IPS DF 19.7 (cell line): Measurements from ENCODE around the gene CKMT2.
"Not testable (repeated sequence)": the region's sequence is repeated elsewhere in the genome, so short reads cannot be mapped to it uniquely, and the experiment has no call there.

Experiments
- DNase-seq: peaks from one replicate; pipeline ENCODE4 v3.0.0-alpha.2; 2013; ENCODE audit warnings: low read depth, low spot score

CKMT2 gene

DNA sequence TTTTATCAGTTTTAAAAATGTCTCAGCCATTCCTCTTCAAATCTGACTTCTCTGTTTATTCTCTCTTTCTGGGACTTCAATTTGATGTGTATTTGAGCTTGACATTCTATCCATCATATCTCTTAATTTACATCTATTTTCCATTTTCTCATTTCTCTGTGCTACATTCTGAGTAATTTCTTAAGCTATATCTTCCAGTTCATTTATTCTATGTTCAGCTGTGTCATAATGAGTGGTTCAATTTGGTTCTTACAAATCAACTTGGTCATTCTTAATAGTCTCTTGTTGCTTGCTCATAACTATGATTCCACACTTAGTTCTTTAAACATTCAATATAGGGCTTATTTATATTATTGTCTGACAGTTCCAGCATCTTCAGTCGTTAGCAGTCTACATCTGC, 16.9 kb downstream of the CKMT2 start:
- no peak for DNase-seq

- DNase-seq = no peak
These were observed 18.8 kb downstream of the CKMT2 start for GRCh38 chr5:81251922-81252321.

GRCh38 chr5:81252904-81253303, 19.8 kb downstream of the CKMT2 start:
- DNase-seq = no peak

DNA sequence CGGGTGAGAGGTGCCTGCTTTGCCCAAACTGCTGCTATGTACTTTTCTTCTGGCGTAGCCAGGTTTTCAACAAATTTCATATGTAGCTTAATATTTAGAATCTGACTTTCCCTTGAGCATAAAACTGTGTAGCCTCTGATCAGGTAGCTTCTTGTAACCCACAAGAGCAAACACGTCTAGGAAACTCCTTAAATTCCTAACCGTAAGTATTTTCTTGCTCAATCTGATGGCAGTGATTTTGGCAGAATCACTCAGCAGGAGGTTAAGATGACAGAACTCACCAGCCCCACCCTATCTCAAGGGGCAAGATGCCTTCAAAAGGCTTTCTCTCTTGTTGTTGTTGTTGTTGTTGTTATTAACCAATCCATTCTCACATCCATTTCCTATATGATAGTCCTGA, 20.8 kb downstream of the CKMT2 start:
- no peak for DNase-seq

DNA sequence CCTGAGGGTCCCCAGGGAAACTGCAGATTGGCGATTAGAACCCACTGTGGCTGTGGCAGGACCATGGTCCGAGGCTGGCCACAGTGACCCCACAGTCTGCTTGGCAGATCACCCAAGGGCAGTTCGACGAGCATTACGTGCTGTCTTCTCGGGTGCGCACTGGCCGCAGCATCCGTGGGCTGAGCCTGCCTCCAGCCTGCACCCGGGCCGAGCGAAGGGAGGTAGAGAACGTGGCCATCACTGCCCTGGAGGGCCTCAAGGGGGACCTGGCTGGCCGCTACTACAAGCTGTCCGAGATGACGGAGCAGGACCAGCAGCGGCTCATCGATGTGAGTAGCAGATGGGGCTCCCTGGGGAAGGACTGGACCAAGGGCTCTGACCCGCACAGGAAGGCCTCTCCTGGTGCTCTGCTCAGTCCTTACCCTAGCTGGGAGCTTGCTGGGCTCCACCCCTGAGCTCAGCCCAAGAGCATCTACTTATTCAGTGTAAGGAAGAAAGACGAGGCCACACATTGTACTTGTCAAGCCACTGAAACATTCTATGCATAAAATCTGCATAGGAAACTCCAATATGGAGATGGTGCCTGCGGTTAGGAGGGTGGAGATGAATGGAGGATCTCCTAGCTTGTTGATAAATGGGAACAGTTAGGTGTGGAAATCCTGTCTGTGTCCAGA, 21.9 kb downstream of the CKMT2 start:
- no peak for DNase-seq

DNA sequence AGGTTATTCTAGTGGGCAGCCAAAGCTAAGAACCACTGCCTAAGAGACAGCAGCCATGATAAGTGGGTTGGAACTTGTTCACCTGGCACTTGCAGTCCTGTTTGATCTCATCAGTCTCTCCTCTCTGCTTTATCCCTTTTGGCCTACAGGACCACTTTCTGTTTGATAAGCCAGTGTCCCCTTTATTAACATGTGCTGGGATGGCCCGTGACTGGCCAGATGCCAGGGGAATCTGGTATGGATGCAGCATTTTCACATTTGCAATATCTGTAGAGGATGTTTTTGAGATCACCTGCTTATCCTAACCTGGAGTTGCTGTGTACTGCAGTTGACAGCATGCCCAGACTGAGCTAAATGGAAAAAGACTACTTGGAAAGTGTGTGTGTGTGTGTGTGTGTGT, 23.6 kb downstream of the CKMT2 start:
- no peak for DNase-seq

- DNase-seq = not testable (repeated sequence)
These were observed 29.7 kb downstream of the CKMT2 start for GRCh38 chr5:81262796-81263195.

GRCh38 chr5:81265101-81265500, 32.0 kb downstream of the CKMT2 start:
- DNase-seq = no peak

GRCh38 chr5:81268521-81269196, 35.5 kb downstream of the CKMT2 start:
- no peak for DNase-seq

GRCh38 chr5:81269751-81270393, 36.8 kb downstream of the CKMT2 start:
- no peak for DNase-seq

DNA sequence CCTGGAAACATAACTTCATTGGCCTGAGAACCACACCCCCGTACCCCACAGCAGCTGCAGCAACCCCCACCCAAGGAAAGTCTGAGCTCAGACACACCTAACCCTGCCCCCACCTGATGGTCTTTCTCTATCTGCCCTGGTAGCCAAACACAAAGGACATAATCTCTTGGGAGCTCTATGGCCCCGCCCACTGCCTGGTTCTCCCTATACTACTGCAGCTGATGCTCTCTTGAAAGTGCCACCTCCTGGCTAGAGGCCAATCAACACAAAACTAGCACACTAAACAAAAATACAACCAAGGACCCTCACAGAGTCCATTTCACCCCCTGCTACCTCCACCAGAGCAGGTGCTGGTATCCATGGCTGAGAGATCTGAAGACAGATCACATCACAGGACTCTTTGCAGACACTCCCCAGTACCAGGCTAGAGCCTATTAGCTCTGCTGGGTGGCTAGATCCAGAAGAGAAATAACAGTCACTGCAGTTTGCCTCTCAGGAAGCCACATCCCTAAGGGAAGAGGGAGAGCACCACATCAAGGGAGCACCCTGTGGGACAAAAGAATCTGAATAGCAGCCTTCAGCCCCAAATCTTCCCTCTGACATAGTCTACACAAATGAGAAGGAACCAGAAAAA, 37.4 kb downstream of the CKMT2 start:
- not testable (repeated sequence) for DNase-seq

GRCh38 chr5:81283976-81284375, 50.9 kb downstream of the CKMT2 start:
- no peak for DNase-seq

DNA sequence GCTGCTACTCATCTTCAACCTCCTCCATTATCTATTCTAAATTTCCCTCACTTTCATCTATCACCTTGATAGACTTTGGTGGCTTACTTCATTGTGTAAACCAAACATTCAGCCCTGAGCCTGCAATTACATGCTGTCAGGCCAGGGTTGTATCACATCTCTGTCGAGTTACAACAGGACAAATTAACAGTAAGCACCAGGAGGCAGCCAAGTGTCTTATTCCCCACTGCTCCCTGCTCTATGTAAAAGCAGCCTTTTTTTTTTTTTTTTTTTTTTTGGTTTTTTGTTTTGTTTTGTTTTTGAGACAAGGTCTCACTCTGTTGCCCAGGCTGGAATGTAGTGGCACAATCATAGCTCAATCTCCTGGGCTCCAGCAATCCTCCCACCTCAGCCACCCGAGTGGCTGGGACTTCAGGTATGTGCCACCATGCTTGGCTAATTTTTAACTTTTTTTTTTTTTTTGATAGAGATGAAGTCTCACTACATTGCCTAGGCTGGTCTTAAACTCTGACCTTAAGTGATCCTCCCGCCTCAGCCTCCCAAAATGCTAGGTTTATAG, 53.0 kb downstream of the CKMT2 start:
- no peak for DNase-seq

- no peak for DNase-seq
These were observed 54.9 kb downstream of the CKMT2 start for GRCh38 chr5:81288021-81288433.

- no peak for DNase-seq
These were observed 57.0 kb downstream of the CKMT2 start for GRCh38 chr5:81290146-81290545.

DNA sequence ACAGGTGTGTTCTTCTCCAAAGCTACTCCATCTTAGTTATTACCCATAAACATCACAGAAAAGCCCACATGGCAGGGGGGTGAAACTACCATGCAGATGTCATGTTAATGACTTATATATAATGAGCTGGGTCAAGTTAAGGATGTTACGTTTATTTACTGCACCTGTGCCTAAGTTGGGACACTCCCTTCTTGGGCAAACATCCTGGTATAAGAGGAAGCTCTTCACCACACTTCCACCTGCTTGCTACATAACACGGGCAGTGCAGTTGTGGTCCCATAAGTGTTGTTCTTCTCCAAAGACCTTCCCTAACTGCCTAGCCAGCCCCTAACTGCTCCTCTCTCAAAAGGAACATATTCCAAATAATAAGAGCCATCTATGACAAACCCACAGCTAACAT, 59.0 kb downstream of the CKMT2 start:
- no peak for DNase-seq

GRCh38 chr5:81294021-81294420, 60.9 kb downstream of the CKMT2 start:
- DNase-seq = not testable (repeated sequence)

DNA sequence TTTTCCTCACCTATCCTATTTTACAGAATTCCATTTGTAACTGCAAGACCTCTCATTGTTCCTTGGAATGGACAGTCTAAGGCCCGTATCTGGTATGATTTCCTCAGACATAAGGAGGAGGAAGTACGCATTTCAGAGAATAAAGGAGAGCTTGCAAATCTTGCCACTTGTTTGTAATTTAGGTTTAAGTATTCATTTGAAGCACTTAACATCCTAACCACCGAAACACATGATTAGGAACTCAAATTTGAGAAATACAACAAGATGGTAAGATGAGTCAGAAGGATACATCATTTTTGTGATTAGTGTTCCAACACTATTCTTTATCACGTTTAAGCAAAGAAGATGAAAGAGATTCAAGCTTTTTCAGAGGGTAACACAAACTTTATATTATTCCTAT, 64.4 kb downstream of the CKMT2 start:
- no peak for DNase-seq

DNA sequence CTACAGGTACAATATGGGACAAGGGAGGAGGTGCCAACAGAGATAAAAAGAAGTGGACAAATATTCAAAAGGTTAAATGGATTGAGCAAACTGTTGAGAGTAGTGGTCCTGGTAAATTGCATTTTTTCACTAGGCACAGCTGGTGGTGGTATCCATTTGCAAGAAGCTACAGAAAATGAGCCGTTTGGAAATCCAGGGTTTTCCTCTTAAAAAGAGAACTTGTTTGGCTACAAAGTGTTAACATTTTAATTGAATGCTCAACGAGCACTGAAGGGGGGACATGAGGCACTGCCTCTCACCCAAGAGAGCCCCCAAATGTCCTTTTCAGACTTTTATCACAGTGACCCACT, 67.8 kb downstream of the CKMT2 start:
- DNase-seq = no peak

DNA sequence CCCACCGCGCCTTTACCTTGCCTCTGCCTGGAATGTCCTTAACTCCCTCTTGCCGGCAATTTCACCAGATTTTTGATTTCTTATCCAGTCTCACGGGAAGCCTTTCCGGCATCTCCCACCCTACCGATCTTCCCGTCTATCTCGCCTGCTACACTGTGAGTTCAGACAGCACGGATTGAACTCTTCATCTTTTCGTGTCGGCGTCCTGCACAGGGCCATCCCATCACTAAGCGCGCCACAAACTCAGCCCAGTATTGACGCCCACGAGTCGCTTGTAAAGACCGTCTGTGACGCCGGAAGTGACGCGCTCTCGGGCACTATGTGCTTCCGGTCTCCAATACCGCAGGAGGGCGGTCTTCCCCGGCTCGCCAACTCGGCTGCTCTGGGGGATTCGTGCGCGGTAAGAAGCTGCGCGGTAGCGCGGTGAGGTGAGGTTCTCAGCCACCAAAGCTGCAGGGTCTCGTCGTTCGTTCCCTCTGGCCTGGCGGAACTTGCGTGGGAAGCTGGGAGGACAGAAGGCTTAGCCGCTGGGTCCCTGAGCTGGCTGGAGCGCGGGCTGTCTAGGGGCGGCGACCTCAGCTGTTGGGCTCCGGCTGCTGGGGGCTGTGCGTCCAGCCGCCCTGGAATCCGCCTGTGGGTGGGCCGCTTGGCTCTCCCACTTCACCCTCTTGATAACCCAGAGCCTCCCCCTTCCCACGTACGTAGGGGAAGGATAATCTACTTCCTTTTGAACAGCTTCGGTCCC, 68.3 kb downstream of the CKMT2 start, which contains the start of gene ZCCHC9:
Gene ZCCHC9 (plus strand): TSS at position 317 of the 745 bp plus-strand sequence. CDS start 3,171 bp downstream, outside the sequence.
- peak; percentile 92 for DNase-seq

- no peak for DNase-seq
These were observed 69.5 kb downstream of the CKMT2 start for GRCh38 chr5:81302596-81302995.
